Cardiac muscle cell (in vitro differentiated cells and primary cell): ENCODE results near the gene ID1. TPM values are rescaled to one million over a fixed set of nuclear protein-coding genes. Genes with fewer than 3 reads are reported as not detected.
"Not testable (repeated sequence)": the region's sequence is repeated elsewhere in the genome, so short reads cannot be mapped to it uniquely, and the experiment has no call there.

Experiments
- DNase-seq, 2 donors: peaks; one replicate each; pipeline versions ENCODE4 v3.0.0 to v3.0.0-alpha.2; 2010 to 2017; ENCODE audit warnings: low read depth in 1 of 2, low spot score in 1 of 2
- H3K27ac ChIP-seq: fragments of 200-600 bp; sonication (generic); 2 replicates; pipeline ENCODE4 v1.5.1; 2016
- H3K27me3 ChIP-seq: fragments of 200-600 bp; sonication (generic); 2 replicates; pipeline ENCODE4 v1.6.0; 2016; ENCODE audit warnings: control low read depth
- H3K36me3 ChIP-seq: fragments of 200-600 bp; sonication (generic); 2 replicates; pipeline ENCODE4 v1.5.1; 2016; ENCODE audit warnings: control low read depth
- H3K4me1 ChIP-seq: fragments of 200-600 bp; sonication (generic); 2 replicates; pipeline ENCODE4 v1.8.1; 2017; ENCODE audit warnings: low read depth, mild to moderate bottlenecking, mixed run types
- H3K4me3 ChIP-seq: fragments of 200-600 bp; sonication (generic); 2 replicates; pipeline ENCODE4 v1.5.1; 2016; ENCODE audit warnings: mild to moderate bottlenecking
- H3K9me3 ChIP-seq: fragments of 200-600 bp; sonication (generic); 2 replicates; pipeline ENCODE4 v1.5.1; 2017; ENCODE audit warnings: low read depth, mild to moderate bottlenecking, control low read depth
- CTCF ChIP-seq: IDR thresholded peaks from 2 replicates; pipeline ENCODE4 v1.5.1; 2012; ENCODE audit warnings: low read depth, mild to moderate bottlenecking, low read length
- polyA plus RNA-seq: library from polyadenylated mRNA; unstranded; fragments of >200 nt; fragmentation: Nextera tagmentation; extraction: Ambion mirVana; gene quantifications from 2 replicates; pipeline ENCODE4 v1.2.1, GENCODE V29; 2016
- total RNA-seq: library from RNA; depleted of rRNA; stranded (reverse); fragments of >200 nt; gene quantifications from 2 replicates; pipeline ENCODE4 v1.2.3, GENCODE V29; 2016

The ID1 gene
- total and polyA plus RNA-seq, 2 experiments from 2014 or later, result 152 to 766 TPM

- no peak for TF ChIP-seq CTCF
- peak overlapping the region; percentile 99 for H3K27ac ChIP-seq
Measured at GRCh38 chr20:31606804-31607639, 1.9 kb downstream of the ID1 start.

DNA sequence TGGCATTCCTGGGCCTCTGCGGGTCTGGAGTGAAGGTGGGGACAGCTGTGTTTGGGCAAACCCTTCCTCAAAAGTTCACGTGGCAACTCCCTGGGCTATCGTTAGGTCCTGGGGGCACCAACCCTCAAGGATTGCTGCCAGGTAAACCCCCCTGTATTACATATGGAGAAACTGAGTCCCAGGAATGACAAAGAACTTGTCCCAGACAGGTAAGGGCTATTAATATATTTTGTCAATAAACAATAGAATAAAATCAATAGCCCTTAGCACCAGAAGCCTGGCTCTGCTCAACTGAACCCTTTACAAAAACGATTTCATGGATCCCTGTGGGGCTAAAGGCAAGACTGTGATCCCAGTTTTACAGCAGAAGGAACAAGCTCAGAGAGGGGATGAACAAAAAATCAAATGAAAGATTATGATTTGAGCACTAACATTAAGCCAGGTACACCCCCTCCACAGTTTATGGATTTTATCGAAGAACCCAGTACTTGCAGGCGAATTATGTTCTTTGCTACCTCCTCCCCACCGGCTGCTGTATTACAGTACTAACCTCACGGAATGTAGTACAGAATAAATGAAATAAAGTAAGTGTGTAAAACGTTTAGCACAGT, 2.7 kb downstream of the ID1 start:
- Histone ChIP-seq H3K4me3 (peak overlapping the region; percentile 82), H3K27me3 (no peaks in the 10 kb centered on the region), H3K4me1 (peaks cover 28% of the 10 kb centered on the region), H3K27ac (peak overlapping the region; percentile 99), H3K9me3 (no peaks in the 10 kb centered on the region), H3K36me3 (no peaks in the 10 kb centered on the region)
- peak in 1 of 2 donors; percentile 37 for DNase-seq
- no peak for TF ChIP-seq CTCF

More at GRCh38 chr20:31606804-31607639, 1.9 kb downstream of the ID1 start:
- Histone ChIP-seq H3K27me3 (no peaks in the 10 kb centered on the region), H3K4me3 (peak overlapping the region; percentile 82), H3K9me3 (no peaks in the 10 kb centered on the region), H3K4me1 (peaks cover 28% of the 10 kb centered on the region), H3K36me3 (no peaks in the 10 kb centered on the region)
- DNase-seq, result peak; percentile 68 to 88

GRCh38 chr20:31608251-31608945, 3.3 kb downstream of the ID1 start:
- Histone ChIP-seq H3K27me3 (no peaks in the 10 kb centered on the region), H3K4me1 (peaks cover 28% of the 10 kb centered on the region), H3K4me3 (no peak overlapping the region), H3K9me3 (no peaks in the 10 kb centered on the region), H3K36me3 (no peaks in the 10 kb centered on the region), H3K27ac (peak overlapping the region; percentile 99)
- TF ChIP-seq CTCF, result no peak
- peak; percentile 76 to 89 for DNase-seq

- not testable (repeated sequence) for DNase-seq
Measured at GRCh38 chr20:31612271-31612640, 7.2 kb downstream of the ID1 start.

GRCh38 chr20:31615416-31615815, 10.3 kb downstream of the ID1 start:
- no peak for DNase-seq
- Histone ChIP-seq H3K27ac (no peak overlapping the region), H3K4me1 (peaks cover 4% of the 10 kb centered on the region), H3K9me3 (no peaks in the 10 kb centered on the region), H3K4me3 (no peak overlapping the region), H3K36me3 (no peaks in the 10 kb centered on the region), H3K27me3 (no peaks in the 10 kb centered on the region)
- TF ChIP-seq CTCF, result no peak

More at GRCh38 chr20:31612271-31612640, 7.2 kb downstream of the ID1 start:
- not testable (repeated sequence) for H3K4me3 ChIP-seq, H3K9me3 ChIP-seq, H3K27me3 ChIP-seq, H3K27ac ChIP-seq, H3K36me3 ChIP-seq
- peaks cover 19% of the 10 kb centered on the region for H3K4me1 ChIP-seq
